ENCODE data around the gene NSUN6.

The NSUN6 gene

DNA sequence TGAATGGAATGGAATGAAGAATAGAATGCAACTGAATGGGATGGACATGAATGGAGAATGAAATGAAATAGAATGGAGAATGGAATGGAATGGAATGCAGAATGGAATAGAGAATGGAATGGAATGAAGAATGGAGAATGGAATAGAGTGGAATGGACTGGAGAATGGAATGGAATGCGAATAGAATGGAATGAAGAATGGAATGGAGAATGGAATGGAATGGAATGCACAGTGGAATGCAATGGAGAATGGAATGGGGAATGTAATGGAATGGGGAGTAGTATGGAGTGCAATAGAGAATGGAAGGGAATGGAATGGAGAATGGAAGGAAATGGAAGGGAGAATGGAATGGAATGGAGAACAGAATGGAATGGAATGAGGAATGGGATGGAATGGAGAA is 93.4 kb downstream of the NSUN6 start:
- DNase-seq = no peak

DNA sequence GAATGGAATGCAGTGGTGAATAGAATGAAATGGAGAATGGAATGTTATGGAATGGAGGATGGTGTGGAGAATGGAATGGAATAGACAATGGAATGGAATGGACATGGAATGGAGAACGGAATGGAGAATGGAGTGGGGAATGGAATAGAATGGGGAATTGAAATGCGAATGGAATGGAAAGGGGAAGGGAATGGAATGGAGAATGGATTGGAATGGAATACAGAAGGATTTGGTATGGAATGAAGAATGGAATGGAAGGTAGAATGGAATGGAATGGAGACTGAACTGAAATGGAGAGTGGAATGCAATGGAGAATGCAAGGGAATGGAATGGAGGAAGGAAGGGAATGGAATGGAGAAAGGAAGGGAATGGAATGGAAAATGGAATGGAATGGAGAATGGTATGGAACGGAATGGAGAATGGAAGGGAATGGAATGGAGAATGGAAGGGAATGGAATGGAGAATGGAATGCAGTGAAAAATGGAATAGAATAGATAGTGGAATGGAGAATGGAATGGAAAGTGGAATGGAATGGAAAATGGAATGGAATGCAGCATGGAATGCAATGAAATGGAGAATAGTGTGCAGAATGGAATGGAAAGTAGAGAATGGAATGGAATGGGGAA is 94.8 kb downstream of the NSUN6 start:
- DNase-seq = no peak

DNA sequence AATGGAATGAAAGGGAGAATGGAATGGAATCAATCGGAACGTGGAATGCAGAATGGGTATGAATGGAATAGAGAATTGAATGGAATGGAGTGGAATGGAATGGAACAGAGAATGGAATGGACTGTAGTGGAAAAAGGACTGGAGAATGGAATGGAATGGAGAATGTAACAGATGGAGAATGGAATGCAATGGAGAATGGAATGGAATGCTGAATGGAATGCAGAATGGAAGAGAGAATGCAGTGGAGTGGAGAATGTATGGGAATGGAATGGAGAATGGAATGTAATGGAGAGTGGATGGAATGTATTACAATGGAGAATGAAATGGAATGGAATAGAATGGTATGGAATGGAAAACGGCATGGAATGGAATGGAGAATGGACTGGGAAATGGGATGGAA is 96.9 kb downstream of the NSUN6 start:
- no peak for DNase-seq

DNA sequence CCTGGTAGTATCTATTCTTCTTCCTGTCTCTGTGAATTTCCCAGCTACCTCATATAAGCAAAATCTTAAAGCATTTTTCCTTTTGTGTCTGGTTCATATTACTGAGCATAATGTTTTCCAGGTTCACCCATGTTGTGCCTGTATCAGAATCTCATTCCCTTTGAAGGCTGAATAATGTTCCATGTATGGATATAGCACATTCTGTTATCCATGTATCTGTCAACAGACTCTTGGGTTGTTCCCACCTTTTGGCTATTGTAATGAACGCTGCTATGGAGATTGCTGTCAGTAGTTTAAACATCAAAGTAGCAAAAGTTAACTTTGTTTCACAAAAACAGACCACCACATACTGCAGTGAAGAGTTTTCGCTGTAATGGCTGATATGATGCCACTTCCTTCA is 99.9 kb downstream of the NSUN6 start:
- no peak for DNase-seq

DNA sequence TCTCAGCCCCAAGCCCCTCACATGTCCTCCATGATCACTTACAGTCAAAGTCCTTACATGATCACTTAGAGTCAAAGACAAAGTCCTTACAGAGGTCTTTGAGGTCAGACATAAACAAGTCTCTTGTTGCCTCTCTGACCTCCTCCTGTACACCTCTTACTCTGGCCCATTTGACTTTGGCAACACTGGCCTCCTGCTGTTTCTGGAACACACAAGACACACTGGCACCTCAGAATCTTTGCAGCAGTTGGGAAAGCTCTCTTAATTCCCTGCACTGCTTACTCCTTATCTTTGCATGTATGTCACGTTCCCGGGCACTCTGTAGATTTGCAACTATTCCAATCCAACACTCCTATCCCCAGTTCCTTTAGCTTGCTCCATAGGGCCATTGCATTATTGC is 102.3 kb downstream of the NSUN6 start:
- DNase-seq = no peak

GRCh38 chr10:18545621-18546305 is 105.6 kb downstream of the NSUN6 start:
- no peak for DNase-seq

GRCh38 chr10:18542832-18543231 is 108.6 kb downstream of the NSUN6 start:
- DNase-seq = no peak

DNA sequence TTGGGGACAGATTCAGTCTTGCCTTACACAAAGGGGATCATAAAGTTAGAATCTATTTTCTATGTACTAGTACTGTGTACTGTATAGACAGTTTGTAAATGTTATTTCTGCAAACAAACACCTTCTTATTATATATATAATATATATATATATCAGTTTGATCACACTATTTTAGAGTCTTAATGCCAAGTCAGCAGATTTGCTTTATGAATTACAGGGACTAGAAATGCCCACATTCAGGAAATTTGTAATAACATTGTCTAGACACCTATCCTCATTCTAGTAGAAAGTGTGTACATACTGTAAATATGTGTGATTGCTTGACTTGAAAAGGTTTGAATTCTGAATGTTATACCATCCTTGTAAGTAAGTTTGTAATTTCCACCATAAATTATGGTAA is 111.2 kb downstream of the NSUN6 start:
- DNase-seq = no peak

GRCh38 chr10:18539335-18539734 is 112.1 kb downstream of the NSUN6 start:
- no peak for DNase-seq

DNA sequence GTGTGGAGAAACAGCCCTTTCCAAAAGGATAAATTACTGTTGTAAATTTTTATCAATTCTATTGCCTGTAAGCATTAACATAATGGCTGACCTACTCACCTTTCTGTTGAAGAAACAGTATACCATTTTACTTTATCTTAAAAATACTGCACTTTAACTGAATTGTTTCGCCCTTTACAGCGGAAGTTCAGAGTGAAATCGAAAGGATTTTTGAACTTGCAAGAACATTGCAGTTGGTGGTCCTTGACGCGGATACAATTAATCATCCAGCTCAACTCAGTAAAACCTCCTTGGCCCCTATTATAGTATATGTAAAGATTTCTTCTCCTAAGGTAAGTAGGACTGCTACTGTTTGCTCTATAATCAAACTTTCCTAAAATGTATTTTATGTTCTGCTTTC is 117.5 kb downstream of the NSUN6 start:
- DNase-seq = no peak

- no peak for DNase-seq
These were observed 118.4 kb downstream of the NSUN6 start for GRCh38 chr10:18532881-18533535.

GRCh38 chr10:18528292-18528691 is 123.1 kb downstream of the NSUN6 start:
- DNase-seq = no peak

DNA sequence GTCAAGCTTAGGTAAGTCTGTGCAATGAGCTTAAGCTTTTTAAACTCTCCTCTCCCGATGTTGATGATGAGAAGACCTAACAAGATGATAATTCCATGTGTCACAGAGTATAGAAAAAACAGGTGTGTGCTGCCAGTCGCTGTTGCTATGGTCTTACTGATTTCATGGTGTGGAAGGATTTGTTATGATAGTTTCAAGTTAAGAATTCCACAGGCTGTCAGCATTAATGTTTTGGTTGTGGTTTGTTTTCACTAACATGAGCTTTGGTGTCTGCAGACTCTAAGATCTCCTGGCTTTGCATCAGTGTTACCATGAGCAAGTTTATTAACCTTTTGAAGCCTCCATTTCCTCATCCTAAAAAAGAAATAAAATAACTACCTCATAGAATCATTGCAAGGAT is 123.7 kb downstream of the NSUN6 start:
- no peak for DNase-seq

GRCh38 chr10:18523858-18524257 is 127.5 kb downstream of the NSUN6 start:
- DNase-seq = no peak

GRCh38 chr10:18523025-18523424 is 128.4 kb downstream of the NSUN6 start:
- DNase-seq = no peak

GRCh38 chr10:18516851-18517250 is 134.5 kb downstream of the NSUN6 start:
- DNase-seq = no peak

GRCh38 chr10:18514537-18514936 is 136.8 kb downstream of the NSUN6 start:
- no peak for DNase-seq

GRCh38 chr10:18508587-18508986 is 142.8 kb downstream of the NSUN6 start:
- DNase-seq = no peak

DNA sequence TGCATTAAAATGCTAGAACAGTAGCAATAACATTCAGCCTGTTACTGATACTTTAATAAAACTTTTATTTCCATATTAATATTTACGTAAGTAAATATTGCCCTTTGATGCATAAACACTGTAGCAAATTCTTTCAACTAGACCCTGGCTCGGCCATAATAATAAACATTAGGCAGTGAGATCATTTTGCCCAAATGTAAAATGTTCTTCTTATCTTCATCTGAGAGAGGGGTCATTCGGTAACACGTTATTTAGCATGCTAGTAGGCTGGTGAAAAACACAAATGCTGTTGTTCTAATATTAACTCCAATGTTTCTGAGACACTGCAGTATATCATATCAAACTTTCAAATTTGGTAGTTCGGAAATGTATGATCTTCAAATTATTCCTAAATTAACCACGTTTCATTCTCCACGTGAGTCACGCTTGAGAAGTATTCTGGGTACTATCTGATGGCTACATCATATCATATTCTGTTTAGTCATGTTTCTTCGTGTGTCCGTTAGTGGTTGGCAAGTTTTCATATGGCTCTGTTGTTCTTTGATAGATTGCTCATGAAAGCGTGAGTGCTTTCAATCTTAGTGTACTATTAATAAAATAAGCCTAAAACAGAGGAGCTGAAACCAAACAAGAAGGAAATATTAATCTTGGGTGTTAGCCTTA is 145.8 kb downstream of the NSUN6 start:
- DNase-seq = peak in 1 of 2 experiments; percentile 22

DNA sequence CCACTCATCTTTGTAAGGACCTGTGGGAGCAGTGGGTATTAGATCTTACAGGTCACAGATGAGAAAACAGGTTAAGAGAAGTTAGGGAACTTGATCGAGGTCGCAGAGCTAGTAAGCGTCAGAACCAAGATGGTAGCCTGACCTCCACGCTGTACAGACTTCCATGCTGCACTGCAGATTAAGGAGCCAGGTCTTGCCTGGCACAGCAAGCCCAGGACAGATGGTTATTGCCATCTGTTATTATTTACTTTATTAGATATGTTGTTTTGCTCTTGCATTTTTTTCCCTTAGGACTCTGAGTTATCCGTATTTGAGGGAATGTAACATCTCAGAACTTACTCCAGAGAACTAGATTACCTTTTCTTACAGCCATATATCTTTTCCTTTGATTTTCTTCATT is 147.2 kb downstream of the NSUN6 start:
- peak in 1 of 2 experiments; percentile 63 for DNase-seq

GRCh38 chr10:18501629-18502028 is 149.8 kb downstream of the NSUN6 start:
- DNase-seq = no peak

GRCh38 chr10:18501198-18501597 is 150.2 kb downstream of the NSUN6 start:
- DNase-seq = no peak

DNA sequence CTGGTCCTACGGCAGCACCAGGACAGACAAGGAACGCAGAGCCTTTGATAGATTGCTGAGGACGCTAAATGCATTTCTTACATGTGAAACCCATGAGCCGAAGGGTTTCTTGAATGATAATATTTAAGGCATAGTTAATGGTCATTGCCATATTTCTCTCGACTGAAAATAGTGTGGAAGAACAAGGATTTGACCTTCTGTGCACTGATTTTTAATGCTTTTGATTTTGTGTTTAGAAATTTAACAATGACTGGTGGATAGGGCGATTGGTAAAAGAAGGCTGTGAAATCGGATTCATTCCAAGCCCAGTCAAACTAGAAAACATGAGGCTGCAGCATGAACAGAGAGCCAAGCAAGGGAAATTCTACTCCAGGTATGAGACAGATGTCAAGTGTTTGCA is 150.8 kb downstream of the NSUN6 start:
- no peak for DNase-seq

DNA sequence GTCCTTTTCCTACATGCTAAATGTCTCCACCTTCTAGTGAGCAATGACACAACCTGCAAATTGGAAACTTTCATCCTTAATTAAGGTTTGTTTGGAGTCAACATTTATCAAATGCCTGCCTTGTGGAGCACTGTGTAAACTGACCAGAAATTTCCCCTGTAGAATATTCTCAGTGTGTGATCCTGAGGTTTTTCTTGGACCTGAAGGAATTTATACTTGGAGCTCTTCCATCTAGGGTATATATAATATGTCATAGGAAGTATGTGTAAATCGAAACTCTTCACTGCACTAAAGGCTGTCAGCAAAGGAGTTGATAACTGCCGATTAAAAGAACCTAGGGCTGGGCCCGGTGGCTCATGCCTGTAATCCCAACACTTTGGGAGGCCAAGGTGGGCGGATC is 152.4 kb downstream of the NSUN6 start:
- no peak for DNase-seq
